ENCODE measurements around the gene LDLRAP1.
"Not testable (repeated sequence)": the region's sequence is repeated elsewhere in the genome, so short reads cannot be mapped to it uniquely, and the experiment has no call there.

The LDLRAP1 gene

GRCh38 chr1:25543425-25544242 is at the start of gene LDLRAP1:
LDLRAP1 (plus strand) TSS chr1:25543606; CDS start chr1:25543699, 93 bp downstream.
- DNase-seq (ENCODE audit: low read depth in 2 of 2, low spot score in 1 of 2) = peak; percentile 20 to 29

- no peak for DNase-seq (ENCODE audit: low read depth in 2 of 2, low spot score in 1 of 2)
Measured at GRCh38 chr1:25494952-25495351, 48.5 kb upstream of the LDLRAP1 start.

DNA sequence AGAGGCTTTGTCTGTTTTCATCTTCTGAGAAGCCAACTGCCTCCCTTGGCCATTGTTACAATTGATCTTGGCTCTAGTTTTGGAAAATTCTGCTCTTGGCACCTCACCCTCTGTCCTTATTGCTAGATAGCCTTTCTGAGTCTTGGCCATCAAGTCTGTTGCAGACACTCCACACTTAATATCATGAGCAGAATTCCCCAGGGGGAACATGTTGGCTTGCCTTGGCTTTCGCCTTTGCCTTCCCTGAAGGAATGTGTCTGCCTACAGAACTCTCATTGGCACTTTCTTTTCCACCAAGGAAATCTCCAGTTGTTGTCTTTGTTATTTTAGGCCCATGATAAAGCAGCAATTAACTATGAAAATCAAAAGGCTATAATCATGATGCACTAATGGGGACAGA is 42.7 kb upstream of the LDLRAP1 start:
- DNase-seq (ENCODE audit: low read depth in 2 of 2, low spot score in 1 of 2) = no peak

GRCh38 chr1:25501235-25502058 is 42.0 kb upstream of the LDLRAP1 start:
- no peak for DNase-seq (ENCODE audit: low read depth in 2 of 2, low spot score in 1 of 2)

DNA sequence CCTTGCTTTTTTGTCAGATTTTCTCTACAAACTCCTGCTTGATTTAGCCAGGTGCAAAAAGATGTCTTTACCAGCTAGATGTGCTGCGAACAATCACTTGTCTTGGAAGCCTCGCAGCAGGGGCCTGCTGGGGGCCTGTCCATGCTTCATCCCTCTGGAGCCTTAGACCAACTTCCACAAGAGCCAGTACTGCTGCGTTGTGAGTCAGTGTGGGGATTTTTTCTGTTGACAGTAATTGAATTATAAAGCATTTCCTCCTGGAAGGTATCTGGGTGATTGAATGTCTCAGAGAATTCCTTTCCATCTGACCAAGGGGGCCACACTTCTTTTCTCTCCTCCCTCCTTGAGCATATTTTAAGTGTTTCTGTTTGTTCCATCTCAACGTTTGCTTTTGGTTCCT is 40.4 kb upstream of the LDLRAP1 start:
- DNase-seq (ENCODE audit: low read depth in 2 of 2, low spot score in 1 of 2) = no peak

DNA sequence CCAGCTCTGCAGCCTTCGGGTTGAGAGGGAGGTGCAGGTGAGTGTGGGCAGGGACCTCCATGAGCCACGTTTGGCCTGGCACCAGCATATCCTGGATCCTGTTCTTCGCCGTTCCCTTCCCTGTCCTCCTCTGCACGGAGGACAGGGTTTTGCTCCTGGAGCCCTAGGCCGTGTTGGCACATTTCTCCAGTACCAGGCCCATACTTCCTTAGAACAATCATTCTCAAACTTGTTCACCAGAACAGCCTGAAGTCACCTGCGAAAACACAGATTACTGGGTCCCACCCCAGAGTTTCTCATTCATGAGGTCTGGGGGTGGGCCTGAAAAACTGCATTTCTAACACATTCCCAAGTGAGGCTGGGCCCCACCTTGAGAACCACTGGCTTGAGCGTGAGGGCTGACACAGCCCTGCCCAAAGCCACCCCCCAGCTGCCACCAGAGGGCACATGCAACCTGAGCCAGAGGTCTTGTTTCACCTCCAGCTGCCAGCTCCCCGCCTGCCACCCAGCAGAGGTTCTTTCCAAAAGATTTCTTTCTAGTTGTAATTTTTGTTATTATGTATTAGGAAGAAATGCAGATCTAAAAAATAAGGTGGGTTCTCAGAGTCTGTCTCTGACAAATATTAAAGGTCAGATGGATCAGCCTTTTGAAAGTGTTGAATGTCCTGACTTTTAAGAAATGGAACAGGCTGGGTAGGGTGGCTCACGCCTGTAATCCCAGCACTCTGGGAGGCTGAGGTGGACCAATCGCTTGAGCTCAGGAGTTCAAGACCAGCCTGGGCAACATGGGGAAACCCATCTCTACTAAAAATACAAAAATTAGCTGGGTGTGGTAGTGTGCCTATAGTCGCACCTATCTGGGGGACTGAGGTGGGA is 39.6 kb upstream of the LDLRAP1 start:
- DNase-seq (ENCODE audit: low read depth in 2 of 2, low spot score in 1 of 2) = peak; percentile 16 to 54

- DNase-seq (ENCODE audit: low read depth in 2 of 2, low spot score in 1 of 2) = no peak
Measured at GRCh38 chr1:25504706-25505595, 38.5 kb upstream of the LDLRAP1 start.

GRCh38 chr1:25505656-25506385 is 37.6 kb upstream of the LDLRAP1 start:
- no peak for DNase-seq (ENCODE audit: low read depth in 2 of 2, low spot score in 1 of 2)

- not testable (repeated sequence) for DNase-seq (ENCODE audit: low read depth in 2 of 2, low spot score in 1 of 2)
Measured at GRCh38 chr1:25506566-25507463, 36.6 kb upstream of the LDLRAP1 start.

DNA sequence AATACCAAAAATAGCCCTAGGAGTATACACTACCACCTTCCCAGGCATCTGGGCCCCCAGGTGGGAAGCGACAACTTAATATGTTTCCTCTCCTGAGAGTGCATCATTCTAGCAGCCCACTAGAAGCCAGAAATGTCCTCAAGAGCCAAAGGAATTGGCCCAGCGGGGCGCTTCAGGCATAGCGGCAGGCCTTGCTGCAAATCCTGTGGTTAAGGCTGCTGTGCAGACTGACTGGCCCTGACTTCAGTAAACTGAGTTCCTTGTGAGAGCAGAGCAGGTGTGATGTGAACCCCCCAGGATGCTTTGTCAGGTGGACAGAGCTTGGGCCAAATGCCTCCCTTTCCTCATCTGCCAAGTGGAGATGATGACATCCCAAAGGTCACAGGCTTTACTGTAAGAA is 29.7 kb upstream of the LDLRAP1 start:
- no peak for DNase-seq (ENCODE audit: low read depth in 2 of 2, low spot score in 1 of 2)

DNA sequence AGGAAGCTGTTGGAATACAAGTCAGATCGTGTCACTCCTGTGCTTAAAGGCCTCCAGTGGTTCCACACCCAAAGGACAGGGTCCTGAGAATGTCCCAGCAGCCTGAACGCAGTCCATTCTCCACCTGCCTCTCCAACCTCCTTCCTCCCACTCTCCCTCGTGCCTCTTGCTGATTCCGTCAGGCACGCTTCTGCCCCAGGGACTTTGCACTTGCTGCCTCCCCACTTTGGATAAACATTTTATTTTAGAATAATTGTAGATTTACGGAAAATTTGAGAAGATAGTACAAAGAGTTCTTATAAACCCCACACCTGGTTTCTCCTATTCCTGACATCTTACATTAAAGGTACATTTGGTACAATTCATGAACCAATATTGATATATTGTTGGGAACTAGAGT is 28.4 kb upstream of the LDLRAP1 start:
- no peak for DNase-seq (ENCODE audit: low read depth in 2 of 2, low spot score in 1 of 2)

- DNase-seq (ENCODE audit: low read depth in 2 of 2, low spot score in 1 of 2) = no peak
Measured at GRCh38 chr1:25516686-25517085, 26.7 kb upstream of the LDLRAP1 start.

- no peak for DNase-seq (ENCODE audit: low read depth in 2 of 2, low spot score in 1 of 2)
Measured at GRCh38 chr1:25517476-25518394, 25.7 kb upstream of the LDLRAP1 start.

- DNase-seq (ENCODE audit: low read depth in 2 of 2, low spot score in 1 of 2) = no peak
Measured at GRCh38 chr1:25519624-25520023, 23.8 kb upstream of the LDLRAP1 start.

DNA sequence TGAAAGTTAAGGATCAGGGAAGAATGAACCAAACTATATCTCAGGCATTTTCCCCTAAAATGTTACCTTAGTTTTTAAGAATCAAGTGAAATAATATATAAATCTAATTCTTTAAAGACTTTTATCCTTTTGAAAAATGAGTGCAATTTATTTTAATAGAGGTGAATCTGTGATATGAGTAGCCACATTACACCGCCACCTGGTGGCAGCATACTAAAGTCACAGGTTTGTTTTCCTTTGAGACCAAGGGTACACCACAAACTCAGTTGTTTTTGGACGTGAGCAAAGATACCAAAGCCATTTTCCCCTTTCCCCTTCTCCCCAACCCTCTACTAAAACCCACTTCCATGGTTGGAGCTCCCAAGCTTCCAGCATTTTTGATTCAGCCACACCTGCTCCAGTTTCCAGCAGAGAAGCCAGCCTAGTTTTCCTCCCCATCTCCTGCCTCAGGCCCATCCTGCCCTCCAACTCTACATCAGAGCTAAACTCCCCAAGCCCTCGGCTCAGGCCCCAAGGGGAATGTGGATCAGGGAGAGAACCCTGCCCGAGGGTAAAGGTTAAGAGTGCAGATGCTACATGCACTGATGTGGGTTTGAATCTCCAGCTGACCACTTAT is 22.9 kb upstream of the LDLRAP1 start:
- peak; percentile 56 to 57 for DNase-seq (ENCODE audit: low read depth in 2 of 2, low spot score in 1 of 2)

DNA sequence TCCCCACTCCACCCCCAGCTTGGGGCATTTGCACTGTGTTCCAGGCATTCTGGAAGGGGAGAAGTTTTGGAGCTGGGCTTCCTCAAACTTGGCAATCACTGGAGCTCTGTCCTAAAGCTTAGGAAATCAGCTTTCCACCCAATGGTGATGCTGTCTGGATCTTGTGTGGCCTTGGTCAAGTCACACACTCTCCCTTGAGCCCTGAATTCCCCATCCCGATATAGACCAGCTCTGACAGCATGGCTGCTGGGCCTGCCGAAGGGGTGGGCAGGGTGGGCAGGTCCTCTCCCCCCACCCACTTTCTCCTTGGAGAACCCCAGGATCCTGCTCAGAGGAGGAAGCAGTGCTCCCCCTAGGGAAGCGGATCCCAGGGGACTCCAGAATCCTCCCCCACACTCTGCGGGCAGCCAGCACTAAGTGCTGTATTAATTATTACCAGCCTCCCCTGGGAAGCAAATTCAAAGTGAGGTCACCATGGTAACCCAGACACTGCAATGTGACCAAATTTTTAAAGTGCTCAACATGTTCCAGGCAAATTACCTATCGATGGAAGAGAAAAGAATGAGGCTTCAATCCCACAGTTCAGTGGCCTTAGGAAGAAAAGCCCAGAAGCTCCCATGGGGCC is 21.3 kb upstream of the LDLRAP1 start:
- DNase-seq (ENCODE audit: low read depth in 2 of 2, low spot score in 1 of 2) = no peak

DNA sequence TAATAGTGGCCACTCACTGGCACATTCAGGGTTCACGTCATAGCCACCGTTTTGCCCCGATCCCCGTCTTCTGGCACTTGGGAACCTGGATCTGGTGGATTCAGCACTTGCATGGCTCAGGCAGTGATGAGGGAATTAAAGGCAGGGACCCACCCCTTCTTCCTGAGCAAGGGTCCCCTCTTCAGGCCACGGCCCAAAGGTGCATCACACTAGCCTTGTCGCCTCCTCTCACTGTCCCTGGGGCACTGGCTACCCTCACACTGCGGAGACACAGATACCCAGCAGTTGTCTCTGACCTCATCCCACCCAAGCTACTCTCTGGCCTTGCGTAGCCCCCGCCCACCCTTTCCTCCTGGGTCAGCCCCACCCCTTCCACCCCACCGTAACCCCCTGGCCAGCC is 19.9 kb upstream of the LDLRAP1 start:
- no peak for DNase-seq (ENCODE audit: low read depth in 2 of 2, low spot score in 1 of 2)

Data from stimulated activated CD8-positive, alpha-beta memory T cell treated with anti-CD3 and anti-CD28 coated beads, Interleukin-4, amount 100 ng/mL, for 1 hour (primary cell).